CD4-positive, alpha-beta T cell treated with Interleukin-15 for 4 hours (primary cell): ENCODE data around the gene GUCY1A1.

Source experiments
- DNase-seq: peaks from one replicate; pipeline ENCODE4 v3.0.0-alpha.2; 2020; ENCODE audit warnings: low spot score

Gene GUCY1A1

GRCh38 chr4:155693015-155693663 is 26.5 kb downstream of the GUCY1A1 start:
- no peak for DNase-seq

- DNase-seq = no peak
Observed at GRCh38 chr4:155694100-155694785, 27.6 kb downstream of the GUCY1A1 start.

- no peak for DNase-seq
Observed at GRCh38 chr4:155696226-155696625, 29.6 kb downstream of the GUCY1A1 start.

- DNase-seq = no peak
Observed at GRCh38 chr4:155696726-155697125, 30.1 kb downstream of the GUCY1A1 start.

- no peak for DNase-seq
Observed at GRCh38 chr4:155701827-155702226, 35.2 kb downstream of the GUCY1A1 start.

- no peak for DNase-seq
Observed at GRCh38 chr4:155703486-155704247, 37.0 kb downstream of the GUCY1A1 start.

GRCh38 chr4:155704841-155705404 is 38.3 kb downstream of the GUCY1A1 start:
- DNase-seq = no peak

- no peak for DNase-seq
Observed at GRCh38 chr4:155705664-155706063, 39.0 kb downstream of the GUCY1A1 start.

- DNase-seq = no peak
Observed at GRCh38 chr4:155706147-155706546, 39.5 kb downstream of the GUCY1A1 start.

- DNase-seq = no peak
Observed at GRCh38 chr4:155707251-155707650, 40.6 kb downstream of the GUCY1A1 start.

GRCh38 chr4:155708782-155709181 is 42.1 kb downstream of the GUCY1A1 start:
- DNase-seq = no peak

- DNase-seq = no peak
Observed at GRCh38 chr4:155709918-155710317, 43.3 kb downstream of the GUCY1A1 start.

GRCh38 chr4:155711556-155711955 is 44.9 kb downstream of the GUCY1A1 start:
- no peak for DNase-seq

GRCh38 chr4:155712846-155713245 is 46.2 kb downstream of the GUCY1A1 start:
- DNase-seq = no peak

GRCh38 chr4:155713911-155714310 is 47.3 kb downstream of the GUCY1A1 start:
- no peak for DNase-seq

- no peak for DNase-seq
Observed at GRCh38 chr4:155722336-155722735, 55.7 kb downstream of the GUCY1A1 start.

- DNase-seq = no peak
Observed at GRCh38 chr4:155722816-155723499, 56.3 kb downstream of the GUCY1A1 start.

GRCh38 chr4:155724731-155725130 is 58.1 kb downstream of the GUCY1A1 start:
- DNase-seq = no peak

- no peak for DNase-seq
Observed at GRCh38 chr4:155734065-155734464, 67.4 kb downstream of the GUCY1A1 start.

GRCh38 chr4:155734951-155735350 is 68.3 kb downstream of the GUCY1A1 start:
- no peak for DNase-seq

GRCh38 chr4:155735496-155735895 is 68.8 kb downstream of the GUCY1A1 start:
- no peak for DNase-seq

GRCh38 chr4:155738548-155738947 is 71.9 kb downstream of the GUCY1A1 start:
- no peak for DNase-seq
